Measurements from ENCODE around the gene KCTD5.
"Not testable (repeated sequence)": the region's sequence is repeated elsewhere in the genome, so short reads cannot be mapped to it uniquely, and the experiment has no call there.

Gene KCTD5

GRCh38 chr16:2687531-2688308 is 5.4 kb downstream of the KCTD5 start:
- Histone ChIP-seq H3K27ac (no peak overlapping the region), H3K27me3 (ENCODE audit: insufficient read depth, low read depth, severe bottlenecking) (no peaks in the 10 kb centered on the region), H3K9me3 (ENCODE audit: severe bottlenecking) (no peaks in the 10 kb centered on the region), H3K4me3 (ENCODE audit: low read depth, low read length) (no peak overlapping the region), H3K36me3 (peaks cover 5% of the 10 kb centered on the region)
- TF ChIP-seq CTCF (IDR thresholded peaks at IDR 0.05; ENCODE audit: low read depth, low read length): no peak
- no peak for DNase-seq

GRCh38 chr16:2689422-2689821 is 7.1 kb downstream of the KCTD5 start:
- H3K9me3 ChIP-seq (ENCODE audit: severe bottlenecking); H3K4me3 ChIP-seq (ENCODE audit: low read depth, low read length); H3K27me3 ChIP-seq (ENCODE audit: insufficient read depth, low read depth, severe bottlenecking); H3K36me3 ChIP-seq; DNase-seq; H3K27ac ChIP-seq: not testable (repeated sequence)

GRCh38 chr16:2689968-2690801 is 7.9 kb downstream of the KCTD5 start:
- DNase-seq: no peak

GRCh38 chr16:2690852-2691251 is 8.5 kb downstream of the KCTD5 start:
- H3K4me3 ChIP-seq (ENCODE audit: low read depth, low read length): no peak overlapping the region
- H3K36me3 ChIP-seq: peaks cover 5% of the 10 kb centered on the region
- no peaks in the 10 kb centered on the region for H3K27me3 ChIP-seq (ENCODE audit: insufficient read depth, low read depth, severe bottlenecking)
- no peak for DNase-seq
- H3K27ac ChIP-seq: no peak overlapping the region
- no peaks in the 10 kb centered on the region for H3K9me3 ChIP-seq (ENCODE audit: severe bottlenecking)
- no peak for TF ChIP-seq CTCF (IDR thresholded peaks at IDR 0.05; ENCODE audit: low read depth, low read length)

More at GRCh38 chr16:2689968-2690801, 7.9 kb downstream of the KCTD5 start:
- no peaks in the 10 kb centered on the region for H3K27me3 ChIP-seq (ENCODE audit: insufficient read depth, low read depth, severe bottlenecking)
- no peak for TF ChIP-seq CTCF (IDR thresholded peaks at IDR 0.05; ENCODE audit: low read depth, low read length)
- peaks cover 5% of the 10 kb centered on the region for H3K36me3 ChIP-seq
- H3K4me3 ChIP-seq (ENCODE audit: low read depth, low read length): no peak overlapping the region
- no peak overlapping the region for H3K27ac ChIP-seq
- no peaks in the 10 kb centered on the region for H3K9me3 ChIP-seq (ENCODE audit: severe bottlenecking)

GRCh38 chr16:2691491-2692248 is 9.3 kb downstream of the KCTD5 start:
- Histone ChIP-seq H3K36me3 (peaks cover 5% of the 10 kb centered on the region), H3K27ac (no peak overlapping the region), H3K9me3 (ENCODE audit: severe bottlenecking) (no peaks in the 10 kb centered on the region), H3K4me3 (ENCODE audit: low read depth, low read length) (no peak overlapping the region), H3K27me3 (ENCODE audit: insufficient read depth, low read depth, severe bottlenecking) (no peaks in the 10 kb centered on the region)
- no peak for DNase-seq
- TF ChIP-seq CTCF (IDR thresholded peaks at IDR 0.05; ENCODE audit: low read depth, low read length): no peak
